Right lobe of liver (tissue), 6 donors: ENCODE results near the gene YES1. TPM values are rescaled to one million over a fixed set of nuclear protein-coding genes. Genes with fewer than 3 reads are reported as not detected.
A peak's percentile ranks its signal among the peaks of the same experiment; 100 is the strongest.

Experiments used
- ATAC-seq, 4 donors: fragments of 200-7000 bp; cut with Tn5 transposase; one replicate each; pipeline ENCODE4 v1.9.1; 2020; ENCODE audit warnings: mild to moderate bottlenecking in 4 of 4, moderate library complexity in 4 of 4
- DNase-seq, 3 donors: peaks; one replicate each; pipeline ENCODE4 v3.0.0-alpha.2; 2020
- H3K27ac ChIP-seq, 3 donors: fragments of 200-600 bp; one replicate each; pipeline ENCODE4 v1.8.0; 2022
- H3K27me3 ChIP-seq, 2 donors: fragments of 200-600 bp; one replicate each; pipeline ENCODE4 v1.8.0; 2022
- H3K36me3 ChIP-seq, 4 donors: fragments of 200-600 bp; sonication (generic) in 1 of 4; one replicate each; pipeline versions ENCODE4 v1.5.1 to v1.8.0; 2017 to 2022; ENCODE audit warnings: control low read depth in 1 of 4
- H3K4me1 ChIP-seq, 4 donors: fragments of 200-600 bp; sonication (generic) in 1 of 4; one replicate each; pipeline versions ENCODE4 v1.5.1 to v1.8.0; 2017 to 2022; ENCODE audit warnings: control low read depth in 1 of 4
- H3K4me3 ChIP-seq, 3 donors: fragments of 200-600 bp; one replicate each; pipeline ENCODE4 v1.8.0; 2022
- H3K9me3 ChIP-seq, 4 donors: fragments of 200-600 bp; sonication (generic) in 1 of 4; one replicate each; pipeline versions ENCODE4 v1.5.1 to v1.8.0; 2017 to 2022; ENCODE audit warnings: control low read depth in 1 of 4
- CTCF ChIP-seq, 4 donors: fragments of 200-600 bp in 3 of 4; fragments of 450-650 bp in 1 of 4; IDR thresholded peaks; one replicate each; pipeline versions ENCODE4 v1.5.1 to v1.8.0; 2016 to 2022; ENCODE audit warnings: antibody characterized with exemption in 4 of 4, mild to moderate bottlenecking in 2 of 4
- POLR2A ChIP-seq: fragments of 450-650 bp; IDR thresholded peaks from one replicate; pipeline ENCODE4 v1.6.1; 2017; ENCODE audit warnings: antibody characterized with exemption, mild to moderate bottlenecking
- WGBS: methylation state at CpG from one replicate; pipeline ENCODE4 v1.1.6; 2018; ENCODE audit warnings: low coverage, low lambda C conversion rate; ENCODE audit not compliant: insufficient coverage; ENCODE audit errors: missing lambda C conversion rate; 5-methylcytosine and 5-hydroxymethylcytosine counted together
- intact Hi-C, 2 donors: fragments of 100-400 bp; cut with DNase I; formaldehyde crosslinking; loops; one replicate each; pipeline versions ENCODE4 v1.11.2 to v1.14.1; 2022
- total RNA-seq, 6 experiments: library from RNA; depleted of rRNA in 2 of 6; stranded (reverse); fragments of >200 nt in 2 of 6; fragmentation: NEBNext Ultra II Directional in 3 of 6; extraction: Animal tissue kit (Norgen Biotek cat#: 25700) in 3 of 6; gene quantifications; one replicate each; pipeline versions ENCODE4 v1.1.0 to v1.2.4, GENCODE V29; 2016 to 2023
- donor health status: DM: no; HTN: yes; CAD: no.
- donor health status: DM: no; HTN: no; CAD: no.
- donor health status: DM: no; HTN: no; CAD: no.
- donor health status: DM: no; HTN: yes; CAD: no.
- donor health status: DM: no; HTN: yes; CAD: no.

Gene YES1
- total RNA-seq, 6 experiments from 2014 or later: 30.6 to 79.8 (median 43.2) TPM

GRCh38 chr18:773980-774624 lies 37.9 kb downstream of the YES1 start:
- WGBS: 90% methylated on average over 14 of the region's 14 CpGs
- no peak for ATAC-seq
- intact Hi-C loops: no loop called here

DNA sequence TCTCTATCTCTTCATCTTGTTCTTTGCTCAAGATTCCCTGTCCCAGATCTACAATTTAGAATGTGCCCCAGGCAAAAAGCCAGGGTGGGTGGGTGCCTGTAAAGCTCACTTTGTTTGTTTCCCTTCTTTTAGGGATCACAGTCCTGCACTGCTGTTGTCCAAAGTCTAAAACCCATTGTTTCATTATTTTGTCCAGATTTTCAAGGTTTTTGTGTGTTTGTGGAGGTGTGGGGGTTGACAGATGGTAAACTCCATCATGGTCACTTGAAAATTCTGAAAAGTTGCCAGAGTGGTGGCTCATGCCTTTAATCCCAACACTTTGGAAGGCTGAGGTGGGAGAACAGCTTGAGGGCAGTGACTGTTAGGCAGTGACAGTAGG lies 41.5 kb downstream of the YES1 start:
- no peak overlapping the region for H3K27ac ChIP-seq
- no peaks in the 10 kb centered on the region for H3K9me3 ChIP-seq
- DNase-seq: no peak
- H3K27me3 ChIP-seq: no peaks in the 10 kb centered on the region
- peaks cover 0 to 20% (median 3%) of the 10 kb centered on the region in 4 donors for H3K4me1 ChIP-seq
- no peaks in the 10 kb centered on the region for H3K36me3 ChIP-seq
- peak in 2 of 4 donors; percentile 8 to 27 for ATAC-seq
- intact Hi-C loops: no loop called here
- H3K4me3 ChIP-seq: no peak overlapping the region
- TF ChIP-seq CTCF (IDR thresholded peaks at IDR 0.05): no peak
- no peak for TF ChIP-seq POLR2A

More at GRCh38 chr18:773980-774624, 37.9 kb downstream of the YES1 start:
- no peaks in the 10 kb centered on the region for H3K27me3 ChIP-seq
- peaks cover 0 to 16% (median 3%) of the 10 kb centered on the region in 4 donors for H3K4me1 ChIP-seq
- no peak overlapping the region for H3K4me3 ChIP-seq
- TF ChIP-seq CTCF (IDR thresholded peaks at IDR 0.05) (no peak), POLR2A (no peak)
- H3K36me3 ChIP-seq: no peaks in the 10 kb centered on the region
- H3K27ac ChIP-seq: no peak overlapping the region
- no peak for DNase-seq
- no peaks in the 10 kb centered on the region for H3K9me3 ChIP-seq

DNA sequence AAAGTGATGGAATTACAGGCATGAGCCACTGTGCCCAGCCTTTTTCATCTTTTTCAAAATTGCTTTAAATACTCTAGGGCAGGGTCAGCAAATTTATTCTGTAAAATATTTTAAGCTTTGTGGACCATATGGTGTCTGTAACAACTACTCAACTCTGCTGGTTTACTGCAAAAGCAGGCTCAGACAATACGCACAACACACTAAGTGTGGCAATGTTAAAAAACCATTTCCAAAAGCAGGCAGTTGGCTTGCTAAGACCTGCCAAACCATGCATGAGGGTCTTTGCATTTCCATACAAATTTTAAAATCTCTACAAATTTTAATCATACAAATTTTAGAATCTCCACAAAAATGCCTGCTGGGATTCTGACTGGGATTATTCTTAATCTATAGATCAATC lies 44.1 kb downstream of the YES1 start:
- no peak overlapping the region for H3K27ac ChIP-seq
- H3K9me3 ChIP-seq: no peaks in the 10 kb centered on the region
- intact Hi-C loops: no loop called here
- no peaks in the 10 kb centered on the region for H3K27me3 ChIP-seq
- H3K36me3 ChIP-seq: no peaks in the 10 kb centered on the region
- no peak for DNase-seq
- ATAC-seq: no peak
- peaks cover 0 to 12% (median 0%) of the 10 kb centered on the region in 4 donors for H3K4me1 ChIP-seq
- WGBS: 100% methylated on average over 1 of the region's 1 CpG
- no peak for TF ChIP-seq CTCF (IDR thresholded peaks at IDR 0.05)
- no peak for TF ChIP-seq POLR2A
- no peak overlapping the region for H3K4me3 ChIP-seq

GRCh38 chr18:767084-767882 lies 44.8 kb downstream of the YES1 start:
- DNase-seq (no peak), ATAC-seq (no peak)
- Histone ChIP-seq H3K4me1 (peaks cover 0 to 12% (median 0%) of the 10 kb centered on the region in 4 donors), H3K36me3 (no peaks in the 10 kb centered on the region), H3K9me3 (no peaks in the 10 kb centered on the region), H3K4me3 (no peak overlapping the region), H3K27ac (no peak overlapping the region), H3K27me3 (no peaks in the 10 kb centered on the region)
- no peak for TF ChIP-seq POLR2A
- TF ChIP-seq CTCF (IDR thresholded peaks at IDR 0.05): no peak
- intact Hi-C loops: no loop called here
- 92% methylated on average over 12 of the region's 12 CpGs for WGBS
